HG03575 (cell line): Measurements from ENCODE around the gene STX8.

Source experiments
- ATAC-seq: cut with Tn5 transposase; IDR thresholded peaks from one replicate; pipeline ENCODE4 v1.9.1; 2021; ENCODE audit not compliant: unreplicated experiment, insufficient number of reproducible peaks, low FRiP score; ENCODE audit errors: extremely low read depth

STX8 gene

DNA sequence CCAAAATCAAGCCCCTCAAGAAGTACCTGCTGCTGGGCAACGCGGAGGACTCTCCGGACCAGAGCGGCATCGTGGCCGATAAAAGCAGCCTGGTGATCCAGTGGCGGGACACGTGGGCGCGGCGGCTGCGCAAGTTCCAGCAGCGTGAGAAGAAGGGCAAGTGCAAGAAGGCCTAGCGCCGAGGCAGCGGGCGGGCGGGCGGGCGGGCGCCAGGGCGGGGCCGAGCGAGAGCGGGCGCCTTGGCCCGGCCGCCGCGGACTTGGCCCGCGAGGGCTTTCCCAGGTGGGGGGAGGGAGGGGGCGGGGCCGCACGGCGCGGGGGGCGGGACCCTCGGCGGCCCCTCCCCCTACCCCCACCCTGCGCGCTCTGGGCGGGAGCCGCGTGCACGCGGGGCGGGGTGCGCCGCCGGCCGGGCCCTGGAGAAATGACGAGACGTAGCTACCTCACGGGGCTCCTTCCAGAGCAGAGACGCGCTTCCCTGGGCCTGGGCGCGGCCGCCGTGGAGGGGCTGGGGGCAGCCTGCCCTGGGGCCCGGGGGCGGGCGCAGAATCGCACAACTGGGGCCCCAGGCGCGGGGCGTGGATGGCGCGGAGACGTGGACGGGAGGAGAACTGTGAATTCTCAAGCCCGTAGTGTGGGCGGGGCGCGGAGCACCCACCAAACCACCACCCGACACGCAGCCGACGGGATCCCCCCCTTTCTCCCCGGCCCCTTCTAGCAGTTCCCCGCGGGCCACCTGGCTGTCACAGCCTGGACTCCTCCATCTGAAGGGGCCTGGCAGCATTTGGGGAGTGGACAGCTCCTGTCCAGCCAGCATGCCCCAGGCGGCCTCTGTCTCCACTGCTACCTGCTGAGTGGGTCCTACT is 335.6 kb downstream of the STX8 start:
- no peak for ATAC-seq

DNA sequence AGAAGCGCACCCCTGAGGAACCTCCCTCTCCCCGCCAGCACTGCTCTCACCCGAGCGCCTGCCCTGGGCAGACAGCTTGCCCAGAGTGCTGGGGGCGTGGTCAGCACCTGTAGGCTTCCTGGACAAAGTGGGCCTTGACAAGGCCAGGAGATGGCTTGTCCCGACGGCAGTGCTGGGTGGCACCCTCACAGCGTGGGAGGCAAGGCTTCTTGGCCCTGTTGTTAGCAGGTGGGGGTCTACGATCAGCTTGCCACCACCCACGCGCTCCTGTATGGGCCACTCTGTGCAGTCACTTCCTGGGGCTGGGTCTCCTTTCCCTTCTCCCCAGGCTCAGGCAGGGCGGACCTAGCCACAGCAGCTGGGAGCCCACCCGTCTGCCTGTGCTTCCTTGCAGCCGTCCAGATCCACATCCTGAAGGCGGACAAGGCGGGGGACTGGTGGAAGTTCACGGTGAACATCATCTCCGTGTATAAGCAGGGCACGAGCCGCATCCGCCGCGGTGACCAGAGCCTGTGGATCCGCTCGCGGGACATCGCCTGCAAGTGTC is 336.3 kb downstream of the STX8 start:
- ATAC-seq: no peak

- ATAC-seq: no peak
These were observed 337.0 kb downstream of the STX8 start for GRCh38 chr17:9238340-9239245.

DNA sequence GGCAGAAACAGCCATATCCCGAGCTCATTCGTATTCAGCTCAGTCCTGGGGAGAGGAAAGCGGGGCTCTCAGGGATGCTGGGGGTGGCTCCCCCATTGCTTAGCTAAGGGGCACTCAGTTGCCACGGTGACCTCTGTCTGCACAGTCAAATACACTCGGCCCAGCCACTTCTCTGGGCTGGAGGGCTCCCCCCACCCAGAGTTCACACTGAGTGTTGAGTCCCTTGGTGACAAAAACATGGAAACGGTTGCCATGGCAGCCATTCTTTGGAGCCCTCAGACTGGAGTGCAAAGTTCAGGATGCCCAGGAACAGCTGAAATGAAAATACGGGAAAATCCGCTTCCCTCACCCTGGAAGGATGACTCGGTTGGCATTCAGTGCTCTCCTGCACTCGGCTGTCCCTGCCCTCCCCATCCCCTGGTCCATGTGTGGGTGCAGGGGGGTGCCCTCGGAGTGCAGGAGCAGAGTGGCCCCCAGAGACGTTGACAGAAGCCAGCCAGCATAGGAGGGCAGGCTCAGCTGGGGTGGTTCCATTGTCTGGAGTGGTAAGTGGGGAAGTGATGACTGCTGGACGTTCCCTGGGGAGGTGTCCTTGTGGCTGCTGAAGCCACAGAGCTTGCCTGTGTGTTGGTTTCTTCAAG is 337.8 kb downstream of the STX8 start:
- ATAC-seq: no peak

DNA sequence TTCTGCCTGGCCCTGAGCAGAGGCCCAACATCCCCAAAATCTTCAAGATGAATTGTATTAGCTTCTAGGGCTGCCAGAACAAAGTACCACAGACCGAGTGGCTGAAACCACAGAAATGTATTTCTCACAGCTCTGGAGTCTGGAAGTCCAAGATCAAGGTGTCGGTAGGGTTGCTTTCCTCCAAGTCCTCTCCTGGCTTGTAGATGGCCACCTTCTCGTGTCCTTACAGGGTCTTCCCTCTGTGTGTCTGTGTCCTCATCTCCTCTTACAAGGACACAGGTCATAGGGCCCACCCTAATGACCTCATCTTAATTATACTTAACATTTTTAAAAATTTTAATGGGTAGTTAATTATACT is 338.6 kb downstream of the STX8 start:
- ATAC-seq: no peak

DNA sequence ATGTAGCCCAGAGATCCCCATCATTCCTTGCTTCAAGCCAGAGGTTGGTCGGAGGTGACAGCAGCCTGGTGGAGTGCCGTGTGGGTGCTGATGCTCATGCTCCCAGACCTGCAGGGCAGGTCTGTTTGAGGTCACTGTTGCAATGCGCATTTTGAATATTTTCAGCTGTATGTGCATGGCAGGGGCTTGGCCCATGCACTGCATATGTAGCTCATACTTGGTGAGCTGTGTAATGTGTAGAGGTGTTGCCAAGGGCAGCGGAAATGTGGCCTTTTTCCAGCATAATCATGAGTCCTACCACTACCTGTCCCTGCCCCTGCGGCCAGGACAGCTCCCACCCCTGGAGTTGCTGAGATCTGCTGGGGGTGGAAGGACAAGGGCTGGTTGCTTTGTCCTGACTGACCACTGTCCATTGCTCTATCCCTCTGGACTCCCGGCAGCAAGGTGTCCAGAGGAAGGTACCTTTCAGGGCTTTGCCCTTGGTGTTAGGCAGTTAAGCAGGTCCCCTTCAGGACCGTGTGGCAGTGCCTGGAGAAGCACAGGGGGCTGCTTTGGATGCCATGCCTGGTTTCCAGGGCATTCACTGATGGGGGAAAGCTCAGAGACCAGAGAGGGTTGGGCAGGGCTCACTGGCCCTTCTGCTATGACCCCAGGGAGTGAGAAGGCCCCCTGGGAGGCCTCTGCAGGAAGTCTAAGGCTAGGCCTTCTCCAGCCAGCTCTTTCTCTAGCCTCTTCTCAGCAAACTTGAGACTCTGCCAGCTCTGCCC is 339.2 kb downstream of the STX8 start:
- no peak for ATAC-seq

DNA sequence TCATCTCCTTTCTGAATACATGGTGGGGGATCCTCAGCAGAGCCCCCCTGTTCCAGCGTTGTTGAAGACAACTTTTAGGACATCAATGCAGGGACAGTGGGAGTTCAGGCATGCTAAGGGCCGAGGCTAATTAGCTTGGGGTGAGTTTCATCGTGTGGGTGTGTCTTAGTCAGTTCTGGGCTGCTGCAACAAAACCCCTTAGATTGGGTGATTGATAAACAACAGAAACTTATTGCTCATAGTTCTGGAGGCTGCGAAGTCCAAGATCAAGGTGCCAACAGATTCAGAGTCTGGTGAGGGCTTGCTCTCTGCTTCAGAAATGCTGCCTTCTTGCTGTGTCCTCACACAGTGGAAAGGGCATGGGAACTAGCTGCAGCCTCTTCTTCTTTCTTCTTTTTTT is 340.3 kb downstream of the STX8 start:
- ATAC-seq: no peak

DNA sequence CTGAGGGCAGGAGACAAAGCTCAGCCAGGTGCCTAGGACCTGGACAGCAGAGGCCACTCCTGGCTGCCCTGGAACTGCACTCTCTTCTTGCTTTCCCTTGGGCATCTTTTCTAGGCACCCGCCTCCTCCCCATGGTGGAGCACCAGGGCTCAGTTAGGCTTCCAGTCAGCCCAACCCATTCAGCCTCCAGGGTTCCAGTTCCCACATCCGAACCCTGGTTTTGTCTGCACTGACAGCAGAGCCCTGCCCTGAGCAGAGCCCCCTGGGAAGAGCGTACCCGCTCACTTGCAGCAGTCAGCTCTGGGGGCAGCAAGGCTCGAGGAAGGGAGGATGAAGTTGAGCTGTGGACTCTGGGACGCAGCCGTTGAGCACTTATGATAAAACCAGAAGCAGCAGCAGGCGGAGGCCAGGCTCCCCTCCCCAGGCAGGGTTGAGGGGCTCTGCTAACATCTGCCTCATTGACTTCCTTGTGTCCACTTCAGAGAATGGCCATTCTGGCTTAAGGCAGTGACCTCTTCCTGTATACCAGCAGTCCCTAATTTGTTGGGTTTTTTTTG is 341.2 kb downstream of the STX8 start:
- no peak for ATAC-seq

DNA sequence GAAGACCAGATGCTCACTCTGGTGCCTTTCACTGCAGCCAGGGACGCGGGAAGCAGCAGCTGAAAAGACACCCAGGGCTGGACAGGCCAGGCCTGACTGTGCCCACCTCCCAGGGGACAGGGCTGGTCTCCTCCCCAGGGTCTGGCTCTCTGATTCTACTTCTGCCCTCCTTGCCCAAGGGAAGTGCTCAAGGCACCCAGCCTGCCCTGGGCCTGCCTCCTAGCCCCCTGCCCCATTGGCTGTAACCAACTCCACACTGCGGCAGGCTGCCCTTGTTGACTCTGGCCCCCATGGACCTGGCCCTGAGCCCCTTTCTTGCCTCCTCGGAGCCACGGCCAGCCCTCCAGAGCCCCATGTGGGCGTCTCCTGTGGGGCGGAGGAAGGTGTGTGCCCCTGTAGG is 341.9 kb downstream of the STX8 start:
- ATAC-seq: no peak

- no peak for ATAC-seq
These were observed 342.4 kb downstream of the STX8 start for GRCh38 chr17:9233271-9233599.

DNA sequence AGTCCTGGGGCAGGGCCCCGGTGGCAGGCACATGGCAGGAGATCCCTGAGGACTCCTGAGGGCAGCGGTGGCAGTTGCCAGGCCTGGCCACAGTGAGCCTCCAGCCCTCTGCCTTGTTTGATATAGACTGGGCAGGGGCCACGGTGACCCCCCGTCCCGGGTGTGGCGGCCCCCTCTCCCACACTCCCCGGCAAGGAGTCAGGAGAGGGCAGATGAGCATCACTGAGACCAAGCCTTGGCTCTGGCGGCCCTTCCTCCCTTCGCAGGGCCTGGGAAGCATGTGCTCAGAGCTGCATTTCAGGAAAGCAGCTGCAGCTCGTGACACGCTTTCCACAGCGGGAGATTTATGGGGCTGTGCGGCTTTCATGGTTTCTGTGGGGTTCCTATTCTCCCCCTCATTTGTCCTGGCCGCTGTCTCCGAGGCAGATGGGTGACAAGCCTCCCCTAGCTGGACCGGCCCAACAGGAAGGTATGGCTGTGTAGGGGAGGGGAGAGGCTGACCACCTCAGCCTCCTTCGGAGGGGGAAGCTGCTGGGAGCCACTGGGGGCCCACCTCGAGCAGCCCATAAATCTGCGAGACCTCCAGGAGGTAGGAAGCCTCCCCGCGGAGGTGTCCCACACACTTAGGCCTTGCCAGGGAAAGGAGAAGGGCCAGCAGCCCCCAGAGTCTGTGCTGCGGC is 342.9 kb downstream of the STX8 start:
- ATAC-seq: no peak

- no peak for ATAC-seq
These were observed 343.5 kb downstream of the STX8 start for GRCh38 chr17:9232155-9232475.

GRCh38 chr17:9231449-9232154 is 344.0 kb downstream of the STX8 start:
- ATAC-seq: no peak

DNA sequence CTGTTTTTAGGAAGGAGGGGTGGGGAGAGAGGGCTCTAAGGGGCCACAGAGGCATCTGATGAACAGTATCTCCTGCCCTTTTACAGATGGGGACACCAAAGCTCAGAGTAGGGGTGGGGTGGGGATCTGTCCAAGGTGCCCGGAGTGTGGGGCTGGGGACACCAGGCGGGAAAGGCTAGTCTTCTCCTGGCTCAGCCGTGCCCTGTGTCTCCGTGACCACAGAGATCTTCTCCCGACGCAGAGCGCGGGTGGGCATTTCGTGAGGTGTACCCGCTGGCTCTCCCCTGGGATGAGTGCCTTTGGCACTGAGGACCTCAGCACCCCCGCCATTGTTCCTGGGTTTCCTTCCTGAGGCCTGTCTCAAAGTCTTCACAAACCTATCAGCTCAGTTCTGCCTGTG is 344.8 kb downstream of the STX8 start:
- ATAC-seq: no peak

- no peak for ATAC-seq
These were observed 345.3 kb downstream of the STX8 start for GRCh38 chr17:9230346-9230745.

DNA sequence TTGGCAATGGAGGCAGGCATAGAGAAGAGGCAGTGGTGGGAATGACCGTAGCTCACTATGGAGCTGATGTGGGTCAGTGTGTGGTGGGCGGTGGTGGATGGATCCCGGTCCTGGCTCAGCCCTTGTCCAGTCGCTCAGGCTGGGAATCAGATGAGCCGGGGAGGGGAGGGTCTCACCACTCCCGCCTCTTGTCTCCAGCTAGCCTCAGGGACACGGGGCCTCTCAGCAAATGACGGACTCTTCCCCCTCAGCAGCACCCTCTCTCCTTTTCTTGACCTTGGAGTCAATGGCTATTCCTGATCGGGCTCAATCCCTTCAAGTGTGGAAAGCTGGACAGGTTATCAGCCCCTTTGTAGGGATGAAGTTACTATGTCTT is 345.8 kb downstream of the STX8 start:
- no peak for ATAC-seq

- ATAC-seq: no peak
These were observed 346.3 kb downstream of the STX8 start for GRCh38 chr17:9229160-9229825.
